Measurements from ENCODE around the gene ZNF451.

GRCh38 chr6:57075092-57075491, 14.9 kb upstream of the ZNF451 start:
- TF ChIP-seq EZH2 (IDR thresholded peaks at IDR 0.05; ENCODE audit: insufficient read depth, poor library complexity, severe bottlenecking), result no peak
- TF ChIP-seq EZH2phosphoT487 (IDR thresholded peaks at IDR 0.05; ENCODE audit: insufficient read depth, low read depth), result no peak
